H1 (cell line): ENCODE measurements around the gene WWC1. TPM values are rescaled to one million over a fixed set of nuclear protein-coding genes. Genes with fewer than 3 reads are reported as not detected.

Experiments used
- CTCF ChIA-PET: fragments of 300-600 bp; sonication (Branson Sonifier 250); formaldehyde crosslinking; loops from one replicate; lab custom pipeline; 2021; ENCODE audit not compliant: partially characterized antibody; lab: Charles Lee
- POLR2A ChIA-PET: fragments of 300-600 bp; sonication (Branson Sonifier 250); formaldehyde crosslinking; loops from one replicate; lab custom pipeline; 2021; ENCODE audit warnings: inconsistent platforms; ENCODE audit not compliant: partially characterized antibody; lab: Charles Lee
- DNase-seq, 2 experiments: peaks; one replicate each; pipeline versions ENCODE4 v3.0.0 to v3.0.0-alpha.2; 2010 to 2022; ENCODE audit warnings: low spot score in 2 of 2, low read depth in 1 of 2, mixed read lengths in 1 of 2
- FAIRE-seq: peaks from 2 replicates; lab custom pipeline; 2011; peaks lifted over from hg19 to GRCh38; lab: Jason Lieb, UNC
- H2AFZ ChIP-seq: 2 replicates; pipeline ENCODE4 v1.8.1; 2012; ENCODE audit warnings: low read length, inconsistent platforms
- H2AK5ac ChIP-seq: 2 replicates; pipeline ENCODE4 v1.6.1; 2013; ENCODE audit warnings: low read depth, low read length
- H2BK120ac ChIP-seq: replicated peaks from 2 replicates; pipeline ENCODE3; 2013; ENCODE audit warnings: low read depth, low read length, inconsistent platforms
- H2BK12ac ChIP-seq: 2 replicates; pipeline ENCODE4 v1.6.1; 2013; ENCODE audit warnings: low read depth, low read length
- H2BK15ac ChIP-seq: 2 replicates; pipeline ENCODE4 v1.6.1; 2013; ENCODE audit warnings: low read length
- H2BK20ac ChIP-seq: 2 replicates; pipeline ENCODE4 v1.6.1; 2013; ENCODE audit warnings: low read length
- H2BK5ac ChIP-seq: 2 replicates; pipeline ENCODE4 v1.6.1; 2013; ENCODE audit warnings: low read depth, low read length
- H3K14ac ChIP-seq: 2 replicates; pipeline ENCODE4 v1.6.1; 2013; ENCODE audit warnings: inconsistent platforms; ENCODE audit not compliant: insufficient read length
- H3K18ac ChIP-seq: 2 replicates; pipeline ENCODE4 v1.6.1; 2013; ENCODE audit warnings: low read length; ENCODE audit errors: extremely low read depth
- H3K23ac ChIP-seq: 2 replicates; pipeline ENCODE4 v1.6.1; 2013; ENCODE audit warnings: inconsistent platforms; ENCODE audit not compliant: insufficient read length
- H3K23me2 ChIP-seq: 2 replicates; pipeline ENCODE4 v1.6.1; 2013; ENCODE audit warnings: low read depth, low read length
- H3K27ac ChIP-seq: 2 replicates; pipeline ENCODE4 v1.6.1; 2011; ENCODE audit warnings: low read depth, low read length, inconsistent platforms
- H3K27me3 ChIP-seq, 4 experiments: replicated peaks in 1 of 4; 1 replicate in 1 of 4; 2 replicates in 3 of 4; pipeline versions ENCODE4 v1.6.1 to v1.8.1; 2011 to 2013; ENCODE audit warnings: low read length in 3 of 4, mild to moderate bottlenecking in 3 of 4, inconsistent platforms in 2 of 4, mixed read lengths in 2 of 4, moderate library complexity in 1 of 4; ENCODE audit not compliant: control insufficient read depth in 3 of 4, insufficient read depth in 3 of 4; ENCODE audit errors: extremely low read depth in 1 of 4
- H3K36me3 ChIP-seq, 4 experiments: 2 replicates each; pipeline versions ENCODE4 v1.6.1 to v1.8.1; 2011 to 2013; ENCODE audit warnings: mild to moderate bottlenecking in 4 of 4, low read length in 3 of 4, moderate library complexity in 2 of 4, control low read depth in 1 of 4, inconsistent platforms in 1 of 4; ENCODE audit not compliant: insufficient read depth in 4 of 4, control insufficient read depth in 2 of 4
- H3K4ac ChIP-seq: replicated peaks from 2 replicates; pipeline ENCODE3; 2013; ENCODE audit warnings: low read length, low read depth, mixed read lengths, inconsistent platforms; ENCODE audit not compliant: insufficient read length
- H3K4me1 ChIP-seq, 4 experiments: replicated peaks in 1 of 4; 1 replicate in 1 of 4; 2 replicates in 3 of 4; pipeline versions ENCODE4 v1.6.1 to v1.8.1; 2011 to 2013; ENCODE audit warnings: low read length in 3 of 4, inconsistent platforms in 2 of 4, mixed read lengths in 1 of 4; ENCODE audit not compliant: insufficient read depth in 4 of 4, control insufficient read depth in 3 of 4
- H3K4me2 ChIP-seq, 2 experiments: 2 replicates each; pipeline versions ENCODE4 v1.6.1 to v1.8.1; 2011 to 2013; ENCODE audit warnings: low read depth in 2 of 2, low read length in 2 of 2, control low read depth in 1 of 2, inconsistent platforms in 1 of 2, mild to moderate bottlenecking in 1 of 2; ENCODE audit not compliant: insufficient read depth in 1 of 2
- H3K4me3 ChIP-seq, 4 experiments: fragments of 200-600, 300-600 bp in 1 of 4; sonication (generic), shearing (Covaris generic), sonication (Bioruptor Twin) in 1 of 4; 2 replicates each; pipeline versions ENCODE4 v1.5.1 to v1.8.1; 2011 to 2016; ENCODE audit warnings: low read length in 4 of 4, low read depth in 3 of 4, control low read depth in 2 of 4, inconsistent platforms in 2 of 4, mild to moderate bottlenecking in 2 of 4, mixed read lengths in 1 of 4, moderate library complexity in 1 of 4; ENCODE audit not compliant: insufficient read depth in 2 of 4; ENCODE audit errors: extremely low read depth in 1 of 4
- H3K56ac ChIP-seq: replicated peaks from 2 replicates; pipeline ENCODE3; 2013; ENCODE audit warnings: low read depth, mild to moderate bottlenecking, mixed read lengths, low read length, inconsistent platforms; ENCODE audit not compliant: insufficient read length
- H3K79me1 ChIP-seq: 2 replicates; pipeline ENCODE4 v1.6.1; 2013; ENCODE audit warnings: low read depth, low read length, control low read depth
- H3K79me2 ChIP-seq, 2 experiments: 2 replicates each; pipeline versions ENCODE4 v1.6.1 to v1.8.1; 2012 to 2013; ENCODE audit warnings: low read length in 2 of 2, mild to moderate bottlenecking in 2 of 2, inconsistent platforms in 1 of 2; ENCODE audit not compliant: insufficient read depth in 2 of 2, control insufficient read depth in 1 of 2
- H3K9ac ChIP-seq, 4 experiments: replicated peaks in 1 of 4; 1 replicate in 1 of 4; 2 replicates in 3 of 4; pipeline versions ENCODE4 v1.6.1 to v1.8.1; 2011 to 2013; ENCODE audit warnings: low read depth in 3 of 4, low read length in 3 of 4, control low read depth in 2 of 4, mild to moderate bottlenecking in 2 of 4, moderate library complexity in 2 of 4, inconsistent platforms in 1 of 4; ENCODE audit errors: extremely low read depth in 1 of 4
- H3K9me3 ChIP-seq, 2 experiments: 2 replicates each; pipeline versions ENCODE4 v1.6.1 to v1.8.1; 2012 to 2013; ENCODE audit warnings: mild to moderate bottlenecking in 2 of 2, moderate library complexity in 2 of 2, control low read depth in 1 of 2, inconsistent platforms in 1 of 2, low read depth in 1 of 2, low read length in 1 of 2, mixed read lengths in 1 of 2; ENCODE audit not compliant: insufficient read depth in 2 of 2
- H4K20me1 ChIP-seq, 2 experiments: replicated peaks in 1 of 2; 2 replicates each; pipeline versions ENCODE3 to v1.8.1; 2011 to 2013; ENCODE audit warnings: inconsistent platforms in 2 of 2, low read length in 2 of 2, mild to moderate bottlenecking in 1 of 2; ENCODE audit not compliant: insufficient read depth in 2 of 2, control insufficient read depth in 1 of 2
- H4K5ac ChIP-seq: 2 replicates; pipeline ENCODE4 v1.6.1; 2013; ENCODE audit warnings: low read length, low read depth, mixed read lengths, inconsistent platforms; ENCODE audit not compliant: insufficient read length
- H4K8ac ChIP-seq: 2 replicates; pipeline ENCODE4 v1.8.0; 2013; ENCODE audit warnings: mild to moderate bottlenecking, moderate library complexity, low read length, inconsistent platforms; ENCODE audit not compliant: insufficient read depth; ENCODE audit errors: extremely low read depth
- H4K91ac ChIP-seq: replicated peaks from 2 replicates; pipeline ENCODE3; 2013; ENCODE audit warnings: low read length, mixed read lengths, inconsistent platforms; ENCODE audit not compliant: insufficient read length
- ASH2L ChIP-seq: fragments of 200-600, 300-600 bp; sonication (generic); IDR thresholded peaks from one replicate; pipeline ENCODE4 v1.7.1; 2017; ENCODE audit warnings: low read length
- CBX8 ChIP-seq: fragments of 300-800, 300-1000 bp; sonication (generic); IDR thresholded peaks from 2 replicates; pipeline ENCODE4 v1.7.1; 2016; ENCODE audit warnings: low read depth, low read length, borderline replicate concordance
- JUND ChIP-seq: IDR thresholded peaks from 2 replicates; pipeline ENCODE4 v1.6.1; 2011; ENCODE audit warnings: mild to moderate bottlenecking, improper control_type of control experiment, low read length
- NANOG ChIP-seq: IDR thresholded peaks from 2 replicates; pipeline ENCODE4 v1.6.1; 2011; ENCODE audit warnings: low read length, low read depth, mild to moderate bottlenecking, inconsistent platforms; ENCODE audit not compliant: insufficient read depth, poor library complexity, severe bottlenecking
- RAD21 ChIP-seq, 2 experiments: IDR thresholded peaks in 1 of 2; conservative IDR thresholded peaks in 1 of 2; 2 replicates each; pipeline ENCODE4 v1.6.1; 2011; ENCODE audit warnings: low read depth in 2 of 2, low read length in 2 of 2, improper control_type of control experiment in 1 of 2, inconsistent platforms in 1 of 2, mild to moderate bottlenecking in 1 of 2, moderate library complexity in 1 of 2
- RFX5 ChIP-seq: IDR thresholded peaks from 2 replicates; pipeline ENCODE4 v1.6.1; 2011; ENCODE audit warnings: low read depth, low read length, improper control_type of control experiment, borderline replicate concordance
- SP1 ChIP-seq: IDR thresholded peaks from 2 replicates; pipeline ENCODE4 v1.6.1; 2011; ENCODE audit warnings: low read depth, low read length
- TCF12 ChIP-seq: IDR thresholded peaks from 2 replicates; pipeline ENCODE4 v1.6.1; 2011; ENCODE audit warnings: low read depth, mild to moderate bottlenecking, low read length
- TEAD4 ChIP-seq: IDR thresholded peaks from 2 replicates; pipeline ENCODE4 v1.6.1; 2012; ENCODE audit warnings: low read depth, low read length, inconsistent platforms, mixed read lengths
- WGBS, 2 experiments: shearing (Covaris generic) in 1 of 2; methylation state at CpG; one replicate each; pipeline versions ENCODE4 v1.1.6 to v1.1.7; 2013 to 2015; ENCODE audit warnings: low lambda C conversion rate in 2 of 2, mixed read lengths in 2 of 2, inconsistent platforms in 1 of 2, low coverage in 1 of 2, missing lambda C conversion rate in 1 of 2; ENCODE audit not compliant: insufficient replicate concordance in 2 of 2, insufficient coverage in 1 of 2, insufficient read length in 1 of 2; ENCODE audit errors: extremely low coverage in 1 of 2, missing lambda C conversion rate in 1 of 2; 5-methylcytosine and 5-hydroxymethylcytosine counted together
- polyA plus RNA-seq, 7 experiments: library from polyadenylated mRNA; depleted of rRNA in 3 of 7; stranded (reverse) in 5 of 7; unstranded in 2 of 7; fragments of >200 nt in 5 of 7; fragments of 200-250 nt in 2 of 7; gene quantifications; 1 replicate in 5 of 7; 2 replicates in 1 of 7; 4 replicates in 1 of 7; pipeline versions ENCODE4 v1.2.1 to v1.2.3, GENCODE V29; 2011 to 2013; ENCODE audit warnings: missing spikeins in 2 of 7, mixed read lengths in 2 of 7
- total RNA-seq: library from RNA; stranded (reverse); fragmentation: NEBNext Ultra II Directional; extraction: Animal tissue kit (Norgen Biotek cat#: 25700); gene quantifications from 2 replicates; pipeline ENCODE4 v1.2.1, GENCODE V29; 2021

Gene WWC1
- total and polyA plus RNA-seq, 2 of the 8 experiments (the other 6 are each of a cell fraction or from before 2014, with no cell fraction given): 16.4 to 41.1 TPM

DNA sequence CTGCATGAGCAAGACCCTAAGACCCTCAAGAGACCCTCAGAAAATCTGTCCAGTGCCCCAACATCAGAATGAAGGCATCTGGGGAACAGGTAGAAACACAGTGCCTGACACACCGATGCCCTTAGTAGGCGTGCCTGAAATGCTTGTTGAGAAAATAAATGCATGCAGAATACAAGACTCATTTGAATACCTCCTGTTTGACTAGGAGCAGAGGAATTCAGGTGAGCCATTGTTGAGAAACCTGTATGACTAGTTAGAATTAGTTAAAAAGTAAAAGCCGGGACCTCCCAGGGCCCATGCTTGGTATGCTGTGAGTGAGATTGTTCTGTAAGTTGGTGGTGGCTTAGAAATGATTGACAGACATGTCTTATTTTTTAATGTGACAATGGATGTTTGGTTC, 55.0 kb downstream of the WWC1 start:
- no peak overlapping the region for H2BK5ac ChIP-seq
- peaks cover 0 to 63% of the 10 kb centered on the region in 2 experiments; a peak in 2 of 4 replicates for H3K79me2 ChIP-seq
- TF ChIP-seq RFX5 (no peak), CBX8 (no peak), TCF12 (peak; percentile 28; the same call in 1 of the 2 replicates), JUND (peak; percentile 60; the same call in 1 of the 2 replicates), RAD21 (IDR thresholded peaks at IDR 0.05 in 1 of 2, conservative IDR thresholded peaks at IDR 0.05 in 1 of 2; ENCODE audit: low read depth in 2 of 2, low read length in 2 of 2) (no peak), ASH2L (peak; percentile 45), SP1 (peak; percentile 86), TEAD4 (peak; percentile 72; the same call in 1 of the 2 replicates), NANOG (no peak)
- H3K4me3 ChIP-seq: peak overlapping the region in 2 of 4 experiments; percentile 24 to 25; a peak in 1 of 8 replicates
- H2AFZ ChIP-seq: no peak overlapping the region
- H2AK5ac ChIP-seq: no peak overlapping the region
- H3K23me2 ChIP-seq: no peaks in the 10 kb centered on the region; the same call in 1 of the 2 replicates
- H3K9me3 ChIP-seq: no peaks in the 10 kb centered on the region
- no peak overlapping the region for H3K4ac ChIP-seq
- peaks cover 13% of the 10 kb centered on the region for H3K79me1 ChIP-seq
- H3K36me3 ChIP-seq: no peaks in the 10 kb centered on the region
- H3K4me2 ChIP-seq: peak overlapping the region; percentile 37 to 65
- no peak overlapping the region for H4K8ac ChIP-seq
- H2BK120ac ChIP-seq: no peak overlapping the region
- no peak overlapping the region for H3K23ac ChIP-seq
- FAIRE-seq (peak; percentile 78), DNase-seq (no peak)
- no peak overlapping the region for H3K9ac ChIP-seq
- peaks cover 4 to 13% of the 10 kb centered on the region in 2 experiments for H4K20me1 ChIP-seq
- peak overlapping the region; percentile 26; the same call in 1 of the 2 replicates for H3K18ac ChIP-seq
- peaks cover 17 to 44% (median 27%) of the 10 kb centered on the region in 4 experiments for H3K4me1 ChIP-seq
- H2BK20ac ChIP-seq: no peak overlapping the region
- H4K91ac ChIP-seq: no peak overlapping the region
- 22% methylated on average over 3 of the region's 3 CpGs; no CpG with 5 or more reads in 1 of the 2 experiments for WGBS, 2 experiments
- no peak overlapping the region for H3K27ac ChIP-seq
- H2BK15ac ChIP-seq: no peak overlapping the region
- 0 out of 2 replicates have a peak overlapping the region, but pooled peaks have one; percentile 51 for H2BK12ac ChIP-seq
- no peak overlapping the region for H3K56ac ChIP-seq
- H3K27me3 ChIP-seq: no peaks in the 10 kb centered on the region
- POLR2A ChIA-PET: interaction anchor here (1.7 to 1.9 kb wide), 2 partner anchors 35 to 54 kb away, joined by 5 to 6 read pairs; no protein-coding TSS in a partner anchor
- CTCF ChIA-PET: interaction anchor here (0.6 to 5.8 kb wide), 6 partner anchors 7 to 77 kb away, joined by 3 to 46 read pairs (median 4); no protein-coding TSS in a partner anchor
- no peak overlapping the region for H4K5ac ChIP-seq
- no peak overlapping the region for H3K14ac ChIP-seq
